IMR-90 (cell line): Measurements from ENCODE around the gene HDAC9. TPM values are rescaled to one million over a fixed set of nuclear protein-coding genes. Genes with fewer than 3 reads are reported as not detected.

Source experiments
- ATAC-seq: fragments of 200-7000 bp; cut with Tn5 transposase; 2 replicates; pipeline ENCODE4 v1.9.1; 2020; ENCODE audit warnings: low read depth, mild to moderate bottlenecking, moderate library complexity
- BruUV-seq: library from RNA; stranded (reverse); fragments of 400-500 nt; replicated peaks from 2 replicates; lab custom pipeline; 2021; lab: Mats Ljungman, UMichigan
- CTCF ChIA-PET: fragments of 300-600 bp; formaldehyde crosslinking; extraction: SDS; loops from one replicate; lab custom pipeline; 2021; ENCODE audit warnings: antibody characterized with exemption; lab: Yijun Ruan, JAX
- POLR2A ChIA-PET: fragments of 300-600 bp; sonication (Branson Sonifier 250); formaldehyde crosslinking; loops from one replicate; lab custom pipeline; 2022; ENCODE audit warnings: antibody characterized with exemption; ENCODE audit not compliant: unreplicated experiment; lab: Charles Lee
- DNase-seq: peaks from one replicate; pipeline ENCODE4 v3.0.0; 2013
- H2AFZ ChIP-seq: replicated peaks from 2 replicates; pipeline ENCODE3; 2013; ENCODE audit warnings: low read length, mild to moderate bottlenecking; ENCODE audit not compliant: poor library complexity
- H2AK5ac ChIP-seq: 2 replicates; pipeline ENCODE4 v1.6.1; 2013; ENCODE audit warnings: low read depth, low read length, inconsistent platforms
- H2AK9ac ChIP-seq: replicated peaks from 2 replicates; pipeline ENCODE3; 2013; ENCODE audit warnings: mild to moderate bottlenecking, low read depth, low read length, moderate library complexity; ENCODE audit not compliant: poor library complexity
- H2BK120ac ChIP-seq: 2 replicates; pipeline ENCODE4 v1.6.1; 2013; ENCODE audit warnings: low read depth, low read length, inconsistent platforms
- H2BK15ac ChIP-seq: 3 replicates; pipeline ENCODE4 v1.6.1; 2013; ENCODE audit warnings: low read depth, low read length, inconsistent platforms
- H2BK20ac ChIP-seq: 2 replicates; pipeline ENCODE4 v1.6.1; 2013; ENCODE audit warnings: low read depth, mild to moderate bottlenecking, inconsistent platforms, low read length, moderate library complexity
- H2BK5ac ChIP-seq: 2 replicates; pipeline ENCODE4 v1.6.1; 2013; ENCODE audit warnings: mild to moderate bottlenecking, low read depth, low read length, inconsistent platforms; ENCODE audit not compliant: poor library complexity, severe bottlenecking
- H3K14ac ChIP-seq: replicated peaks from 2 replicates; pipeline ENCODE4 v1.6.1; 2013; ENCODE audit warnings: low read depth, low read length, inconsistent platforms
- H3K18ac ChIP-seq: 2 replicates; pipeline ENCODE4 v1.6.1; 2013; ENCODE audit warnings: low read depth, low read length, control low read depth
- H3K23ac ChIP-seq: 2 replicates; pipeline ENCODE4 v1.6.1; 2013; ENCODE audit warnings: low read depth, low read length, inconsistent platforms
- H3K27ac ChIP-seq: 2 replicates; pipeline ENCODE4 v1.5.1; 2013; ENCODE audit warnings: mild to moderate bottlenecking, control low read depth, low read length; ENCODE audit not compliant: insufficient read depth
- H3K27me3 ChIP-seq: 2 replicates; pipeline ENCODE4 v1.6.1; 2013; ENCODE audit warnings: low read length; ENCODE audit not compliant: control insufficient read depth, insufficient read depth
- H3K36me3 ChIP-seq: 2 replicates; pipeline ENCODE4 v1.6.1; 2013; ENCODE audit warnings: low read length, mixed read lengths; ENCODE audit not compliant: control insufficient read depth, insufficient read depth
- H3K4ac ChIP-seq: 2 replicates; pipeline ENCODE4 v1.6.1; 2013; ENCODE audit warnings: low read depth, low read length, inconsistent platforms
- H3K4me1 ChIP-seq: 2 replicates; pipeline ENCODE4 v1.6.1; 2013; ENCODE audit warnings: low read length, mixed read lengths; ENCODE audit not compliant: control insufficient read depth, insufficient read depth
- H3K4me2 ChIP-seq: 2 replicates; pipeline ENCODE4 v1.6.1; 2013; ENCODE audit warnings: low read depth, mild to moderate bottlenecking, control low read depth, low read length, moderate library complexity
- H3K4me3 ChIP-seq: 2 replicates; pipeline ENCODE4 v1.5.1; 2013; ENCODE audit warnings: low read depth, mild to moderate bottlenecking, control low read depth, low read length, moderate library complexity; ENCODE audit not compliant: insufficient read depth
- H3K56ac ChIP-seq: 2 replicates; pipeline ENCODE4 v1.6.1; 2013; ENCODE audit warnings: low read length, inconsistent platforms; ENCODE audit not compliant: insufficient read depth; ENCODE audit errors: extremely low read depth
- H3K79me1 ChIP-seq, 2 experiments: 2 replicates each; pipeline ENCODE4 v1.6.1; 2013; ENCODE audit warnings: low read length in 2 of 2, inconsistent platforms in 1 of 2, low read depth in 1 of 2
- H3K9ac ChIP-seq: 2 replicates; pipeline ENCODE4 v1.6.1; 2013; ENCODE audit warnings: low read depth, low read length, control low read depth
- H3K9me1 ChIP-seq: 2 replicates; pipeline ENCODE4 v1.6.1; 2013; ENCODE audit warnings: low read length, inconsistent platforms; ENCODE audit not compliant: insufficient read depth
- H3K9me3 ChIP-seq: 2 replicates; pipeline ENCODE4 v1.6.1; 2013; ENCODE audit warnings: low read length; ENCODE audit not compliant: control insufficient read depth, insufficient read depth
- H4K20me1 ChIP-seq: 2 replicates; pipeline ENCODE4 v1.6.1; 2013; ENCODE audit warnings: low read length, inconsistent platforms; ENCODE audit not compliant: insufficient read depth
- H4K5ac ChIP-seq: 2 replicates; pipeline ENCODE4 v1.6.1; 2013; ENCODE audit warnings: mild to moderate bottlenecking, low read depth, low read length, control low read depth
- H4K8ac ChIP-seq, 2 experiments: 2 replicates each; pipeline ENCODE4 v1.6.1; 2013; ENCODE audit warnings: low read depth in 2 of 2, low read length in 2 of 2, control low read depth in 1 of 2, inconsistent platforms in 1 of 2
- H4K91ac ChIP-seq: 2 replicates; pipeline ENCODE4 v1.6.1; 2013; ENCODE audit warnings: low read depth, low read length, inconsistent platforms; ENCODE audit not compliant: insufficient read depth
- CEBPB ChIP-seq: IDR thresholded peaks from 2 replicates; pipeline ENCODE4 v1.6.1; 2012; ENCODE audit warnings: low read depth, low read length, improper control_type of control experiment
- CHD1 ChIP-seq: IDR thresholded peaks from 2 replicates; pipeline ENCODE4 v1.6.1; 2012; ENCODE audit warnings: low read depth, low read length, improper control_type of control experiment
- FOS ChIP-seq: fragments of 150-350 bp; IDR thresholded peaks from 2 replicates; pipeline ENCODE4 v1.6.1; 2016; ENCODE audit warnings: low read depth, low read length
- MAFK ChIP-seq: IDR thresholded peaks from 2 replicates; pipeline ENCODE4 v1.6.1; 2012; ENCODE audit warnings: low read depth, low read length, improper control_type of control experiment
- MAZ ChIP-seq: IDR thresholded peaks from 2 replicates; pipeline ENCODE4 v1.6.1; 2012; ENCODE audit warnings: low read depth, mild to moderate bottlenecking, low read length, improper control_type of control experiment, moderate library complexity, borderline replicate concordance
- MXI1 ChIP-seq: IDR thresholded peaks from 2 replicates; pipeline ENCODE4 v1.6.1; 2012; ENCODE audit warnings: low read depth, mild to moderate bottlenecking, low read length, moderate library complexity, borderline replicate concordance
- NFE2L2 ChIP-seq: fragments of 150-350 bp; IDR thresholded peaks from 2 replicates; pipeline ENCODE4 v1.6.1; 2016; ENCODE audit warnings: low read depth, mild to moderate bottlenecking, low read length
- POLR2A ChIP-seq: IDR thresholded peaks from 2 replicates; pipeline ENCODE4 v1.6.1; 2012; ENCODE audit warnings: mild to moderate bottlenecking, low read depth, low read length
- RAD21 ChIP-seq: IDR thresholded peaks from 2 replicates; pipeline ENCODE4 v1.6.1; 2012; ENCODE audit warnings: low read length, improper control_type of control experiment
- RCOR1 ChIP-seq: IDR thresholded peaks from 2 replicates; pipeline ENCODE4 v1.6.1; 2012; ENCODE audit warnings: mild to moderate bottlenecking, low read length, improper control_type of control experiment; ENCODE audit not compliant: insufficient replicate concordance
- RFX5 ChIP-seq: IDR thresholded peaks from 2 replicates; pipeline ENCODE4 v1.8.0; 2012; ENCODE audit warnings: low read depth, mild to moderate bottlenecking, low read length, moderate library complexity
- SMC3 ChIP-seq: fragments of 150-350 bp; IDR thresholded peaks from 2 replicates; pipeline ENCODE4 v1.6.1; 2016; ENCODE audit warnings: low read depth, mild to moderate bottlenecking, antibody characterized with exemption, low read length, moderate library complexity
- WGBS, 2 experiments: methylation state at CpG; one replicate each; pipeline versions ENCODE4 v1.1.5 to v1.1.7; 2013; ENCODE audit warnings: missing lambda C conversion rate in 2 of 2; ENCODE audit not compliant: insufficient read length in 1 of 2; ENCODE audit errors: extremely low coverage in 2 of 2; 5-methylcytosine and 5-hydroxymethylcytosine counted together
- dilution Hi-C: fragments of 300-500 bp; cut with HindIII; formaldehyde crosslinking; loops from one replicate; pipeline ENCODE4 v1.14.3; 2018; ENCODE audit warnings: low sequenced_read_pairs; ENCODE audit not compliant: unreplicated experiment
- in situ Hi-C: fragments of 300-500 bp; cut with MboI; formaldehyde crosslinking; loops from 3 replicates; pipeline ENCODE4 v1.14.3; 2019; ENCODE audit warnings: low sequenced_read_pairs, inconsistent platforms, mixed read lengths
- intact Hi-C: fragments of 100-400 bp; cut with micrococcal nuclease; formaldehyde crosslinking; loops from 2 replicates; pipeline ENCODE4 v1.10.0; 2022
- polyA plus RNA-seq, 3 experiments: library from polyadenylated mRNA; depleted of rRNA; stranded (reverse); fragments of >200 nt; gene quantifications; 2 replicates each; pipeline ENCODE4 v1.2.3, GENCODE V29; 2012; ENCODE audit warnings: low replicate concordance in 1 of 3
- total RNA-seq: library from RNA; depleted of rRNA; stranded (reverse); fragments of >200 nt; gene quantifications from 2 replicates; pipeline ENCODE4 v1.2.3, GENCODE V29; 2012
- TF ChIP-seq, protein P1 (sequence below): fragments of 150-350 bp; IDR thresholded peaks from 2 replicates; pipeline ENCODE4 v1.6.1; 2017; ENCODE audit warnings: mild to moderate bottlenecking, antibody characterized with exemption, low read length, low read depth
- TF ChIP-seq, protein P2 (sequence below): conservative IDR thresholded peaks from 2 replicates; pipeline ENCODE4 v1.5.1; 2012; ENCODE audit warnings: mild to moderate bottlenecking, low read depth, low read length, improper control_type of control experiment

The HDAC9 gene
- total and polyA plus RNA-seq, 2 of the 4 experiments (the other 2 are of a cell fraction): 4.3 to 24.7 TPM

DNA sequence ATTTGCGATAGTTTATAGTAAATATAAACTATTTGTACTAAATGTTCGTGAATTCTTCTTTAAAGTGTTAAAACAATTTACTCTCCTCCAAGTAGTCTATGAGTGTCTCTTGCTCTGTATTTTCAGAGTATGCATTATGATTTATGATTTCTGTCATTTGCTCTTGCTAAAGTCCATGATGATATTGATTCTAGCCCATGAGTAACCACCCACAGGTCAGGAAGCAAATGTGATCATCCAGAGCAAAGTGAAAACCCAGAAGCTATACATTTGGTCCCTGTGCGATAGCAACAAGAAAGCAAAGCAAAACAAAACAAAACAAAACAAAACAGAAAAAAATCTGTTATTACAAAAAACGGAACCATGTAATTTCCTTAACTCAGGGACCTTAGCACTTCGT lies 225.9 kb downstream of the HDAC9 start:
- Histone ChIP-seq H3K14ac (no peak overlapping the region), H2AFZ (no peak overlapping the region), H4K8ac (no peak overlapping the region), H3K18ac (no peak overlapping the region), H3K9ac (no peak overlapping the region), H3K4ac (no peak overlapping the region), H3K27ac (no peak overlapping the region), H3K9me1 (no peaks in the 10 kb centered on the region), H3K4me1 (no peaks in the 10 kb centered on the region), H4K20me1 (no peaks in the 10 kb centered on the region), H2BK15ac (no peak overlapping the region), H3K36me3 (no peaks in the 10 kb centered on the region), H2AK5ac (no peak overlapping the region), H2AK9ac (no peak overlapping the region), H2BK20ac (no peak overlapping the region), H2BK120ac (no peak overlapping the region), H3K4me2 (no peak overlapping the region), H3K23ac (no peak overlapping the region), H3K56ac (no peak overlapping the region), H3K27me3 (no peaks in the 10 kb centered on the region), H4K91ac (no peak overlapping the region), H3K4me3 (no peak overlapping the region), H4K5ac (no peak overlapping the region), H3K79me1 (no peaks in the 10 kb centered on the region), H2BK5ac (no peak overlapping the region), H3K9me3 (no peaks in the 10 kb centered on the region)
- WGBS, 2 experiments: 100% methylated on average over 1 of the region's 5 CpGs; no CpG with 5 or more reads in 1 of the 2 experiments
- in situ Hi-C loops: no loop called here
- TF ChIP-seq CEBPB: no peak
- TF ChIP-seq MXI1: no peak
- no peak for TF ChIP-seq FOS
- TF ChIP-seq MAZ: no peak
- no peak for TF ChIP-seq POLR2A
- TF ChIP-seq RAD21: no peak
- TF ChIP-seq SMC3: no peak
- no peak for TF ChIP-seq RCOR1
- TF ChIP-seq, protein P1, sequence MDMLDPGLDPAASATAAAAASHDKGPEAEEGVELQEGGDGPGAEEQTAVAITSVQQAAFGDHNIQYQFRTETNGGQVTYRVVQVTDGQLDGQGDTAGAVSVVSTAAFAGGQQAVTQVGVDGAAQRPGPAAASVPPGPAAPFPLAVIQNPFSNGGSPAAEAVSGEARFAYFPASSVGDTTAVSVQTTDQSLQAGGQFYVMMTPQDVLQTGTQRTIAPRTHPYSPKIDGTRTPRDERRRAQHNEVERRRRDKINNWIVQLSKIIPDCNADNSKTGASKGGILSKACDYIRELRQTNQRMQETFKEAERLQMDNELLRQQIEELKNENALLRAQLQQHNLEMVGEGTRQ: no peak
- no peak for TF ChIP-seq MAFK
- TF ChIP-seq RFX5: no peak
- TF ChIP-seq NFE2L2: no peak
- TF ChIP-seq, protein P2, sequence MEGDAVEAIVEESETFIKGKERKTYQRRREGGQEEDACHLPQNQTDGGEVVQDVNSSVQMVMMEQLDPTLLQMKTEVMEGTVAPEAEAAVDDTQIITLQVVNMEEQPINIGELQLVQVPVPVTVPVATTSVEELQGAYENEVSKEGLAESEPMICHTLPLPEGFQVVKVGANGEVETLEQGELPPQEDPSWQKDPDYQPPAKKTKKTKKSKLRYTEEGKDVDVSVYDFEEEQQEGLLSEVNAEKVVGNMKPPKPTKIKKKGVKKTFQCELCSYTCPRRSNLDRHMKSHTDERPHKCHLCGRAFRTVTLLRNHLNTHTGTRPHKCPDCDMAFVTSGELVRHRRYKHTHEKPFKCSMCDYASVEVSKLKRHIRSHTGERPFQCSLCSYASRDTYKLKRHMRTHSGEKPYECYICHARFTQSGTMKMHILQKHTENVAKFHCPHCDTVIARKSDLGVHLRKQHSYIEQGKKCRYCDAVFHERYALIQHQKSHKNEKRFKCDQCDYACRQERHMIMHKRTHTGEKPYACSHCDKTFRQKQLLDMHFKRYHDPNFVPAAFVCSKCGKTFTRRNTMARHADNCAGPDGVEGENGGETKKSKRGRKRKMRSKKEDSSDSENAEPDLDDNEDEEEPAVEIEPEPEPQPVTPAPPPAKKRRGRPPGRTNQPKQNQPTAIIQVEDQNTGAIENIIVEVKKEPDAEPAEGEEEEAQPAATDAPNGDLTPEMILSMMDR: no peak
- no peak for TF ChIP-seq CHD1
- intact Hi-C loops: no loop called here
- dilution Hi-C loops: no loop called here
- BruUV-seq: no TSS peak
- CTCF ChIA-PET: no interaction called here
- ATAC-seq (no peak), DNase-seq (no peak)
- POLR2A ChIA-PET: interaction anchor here (0.6 kb wide), 1 partner anchor 932 kb away, joined by 4 read pairs; no protein-coding TSS in a partner anchor
